ENCODE data around the gene ZNRF3. TPM values are rescaled to one million over a fixed set of nuclear protein-coding genes. Genes with fewer than 3 reads are reported as not detected.

The ZNRF3 gene
- total RNA-seq, 1 donor from 2014 or later = 23.1 TPM

- no peak overlapping the region for H3K27ac Mint-ChIP-seq
- no peak for DNase-seq (ENCODE audit: extremely low spot score, unreplicated experiment)
- H3K27me3 Mint-ChIP-seq = no peaks in the 10 kb centered on the region
- TF ChIP-seq, protein P1, sequence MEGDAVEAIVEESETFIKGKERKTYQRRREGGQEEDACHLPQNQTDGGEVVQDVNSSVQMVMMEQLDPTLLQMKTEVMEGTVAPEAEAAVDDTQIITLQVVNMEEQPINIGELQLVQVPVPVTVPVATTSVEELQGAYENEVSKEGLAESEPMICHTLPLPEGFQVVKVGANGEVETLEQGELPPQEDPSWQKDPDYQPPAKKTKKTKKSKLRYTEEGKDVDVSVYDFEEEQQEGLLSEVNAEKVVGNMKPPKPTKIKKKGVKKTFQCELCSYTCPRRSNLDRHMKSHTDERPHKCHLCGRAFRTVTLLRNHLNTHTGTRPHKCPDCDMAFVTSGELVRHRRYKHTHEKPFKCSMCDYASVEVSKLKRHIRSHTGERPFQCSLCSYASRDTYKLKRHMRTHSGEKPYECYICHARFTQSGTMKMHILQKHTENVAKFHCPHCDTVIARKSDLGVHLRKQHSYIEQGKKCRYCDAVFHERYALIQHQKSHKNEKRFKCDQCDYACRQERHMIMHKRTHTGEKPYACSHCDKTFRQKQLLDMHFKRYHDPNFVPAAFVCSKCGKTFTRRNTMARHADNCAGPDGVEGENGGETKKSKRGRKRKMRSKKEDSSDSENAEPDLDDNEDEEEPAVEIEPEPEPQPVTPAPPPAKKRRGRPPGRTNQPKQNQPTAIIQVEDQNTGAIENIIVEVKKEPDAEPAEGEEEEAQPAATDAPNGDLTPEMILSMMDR (conservative IDR thresholded peaks at IDR 0.05) = no peak
- no peaks in the 10 kb centered on the region for H3K9me3 Mint-ChIP-seq
- no peak overlapping the region for H3K4me3 Mint-ChIP-seq
- H3K4me1 Mint-ChIP-seq (ENCODE audit: unreplicated experiment) = peaks cover 2% of the 10 kb centered on the region
- H3K36me3 Mint-ChIP-seq = peaks cover 17% of the 10 kb centered on the region
These were observed 166.4 kb downstream of the ZNRF3 start for GRCh38 chr22:29049655-29050263.

GRCh38 chr22:29050457-29050856 is 167.1 kb downstream of the ZNRF3 start:
- TF ChIP-seq, protein P1 (conservative IDR thresholded peaks at IDR 0.05) = no peak
- Mint-ChIP-seq H3K9me3 (no peaks in the 10 kb centered on the region), H3K27me3 (no peaks in the 10 kb centered on the region), H3K27ac (no peak overlapping the region), H3K4me1 (ENCODE audit: unreplicated experiment) (peaks cover 9% of the 10 kb centered on the region), H3K4me3 (no peak overlapping the region), H3K36me3 (peaks cover 17% of the 10 kb centered on the region)
- no peak for DNase-seq (ENCODE audit: extremely low spot score, unreplicated experiment)

GRCh38 chr22:29053048-29053702 is 169.8 kb downstream of the ZNRF3 start:
- Mint-ChIP-seq H3K4me1 (ENCODE audit: unreplicated experiment) (peaks cover 13% of the 10 kb centered on the region), H3K36me3 (peaks cover 12% of the 10 kb centered on the region), H3K4me3 (no peak overlapping the region), H3K27ac (peak overlapping the region; percentile 17), H3K27me3 (no peaks in the 10 kb centered on the region), H3K9me3 (no peaks in the 10 kb centered on the region)
- TF ChIP-seq, protein P1 (conservative IDR thresholded peaks at IDR 0.05) = no peak
- no peak for DNase-seq (ENCODE audit: extremely low spot score, unreplicated experiment)

GRCh38 chr22:29054251-29054767 is 170.9 kb downstream of the ZNRF3 start:
- Mint-ChIP-seq H3K4me1 (ENCODE audit: unreplicated experiment) (peaks cover 23% of the 10 kb centered on the region), H3K36me3 (peaks cover 12% of the 10 kb centered on the region), H3K27me3 (no peaks in the 10 kb centered on the region), H3K9me3 (no peaks in the 10 kb centered on the region), H3K27ac (no peak overlapping the region), H3K4me3 (no peak overlapping the region)
- TF ChIP-seq, protein P1 (conservative IDR thresholded peaks at IDR 0.05) = no peak
- no peak for DNase-seq (ENCODE audit: extremely low spot score, unreplicated experiment)

DNA sequence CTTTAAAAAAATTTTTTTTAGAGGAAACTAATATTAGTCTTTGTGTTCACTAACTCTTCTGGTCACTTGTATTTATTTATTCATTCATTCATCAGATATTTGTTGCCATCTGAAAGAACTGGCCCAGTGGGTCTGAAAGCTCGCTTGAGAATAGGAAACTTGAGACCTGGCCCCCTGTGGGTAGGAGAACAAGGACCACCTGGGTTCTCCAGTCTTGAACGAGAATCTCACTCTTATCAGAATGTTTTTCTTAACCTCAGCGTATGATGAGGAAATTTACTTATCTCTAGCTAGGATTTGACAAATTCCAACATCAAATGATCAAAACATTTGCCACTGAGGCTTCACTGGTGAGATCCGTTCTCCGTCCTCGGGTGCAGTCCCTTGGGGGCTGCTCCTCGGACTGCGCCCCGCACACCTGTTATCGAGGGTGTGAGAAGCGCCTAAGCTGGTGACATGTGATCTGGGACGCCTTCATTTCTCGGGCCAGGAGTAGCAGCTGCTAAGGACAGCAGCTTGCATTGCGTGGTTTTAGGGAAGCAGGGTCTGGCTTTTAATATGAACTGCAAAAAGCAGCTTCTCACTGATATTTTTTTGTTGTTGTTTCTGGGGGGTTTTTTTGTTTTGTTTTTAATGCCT is 171.9 kb downstream of the ZNRF3 start:
- DNase-seq (ENCODE audit: extremely low spot score, unreplicated experiment) = no peak
- Mint-ChIP-seq H3K27ac (no peak overlapping the region), H3K4me3 (no peak overlapping the region), H3K4me1 (ENCODE audit: unreplicated experiment) (peaks cover 27% of the 10 kb centered on the region), H3K36me3 (peaks cover 12% of the 10 kb centered on the region), H3K9me3 (no peaks in the 10 kb centered on the region), H3K27me3 (no peaks in the 10 kb centered on the region)
- TF ChIP-seq, protein P1 (conservative IDR thresholded peaks at IDR 0.05) = no peak
